ENCODE results near the gene NKX1-2.
"Not testable (repeated sequence)": the region's sequence is repeated elsewhere in the genome, so short reads cannot be mapped to it uniquely, and the experiment has no call there.

The NKX1-2 gene

GRCh38 chr10:124451276-124451675, 1.4 kb upstream of the NKX1-2 start:
- no peak for DNase-seq (ENCODE audit: low spot score)

- DNase-seq (ENCODE audit: low spot score): no peak
Observed at GRCh38 chr10:124450783-124451057, 885 bp upstream of the NKX1-2 start.

GRCh38 chr10:124449170-124450011, 444 bp downstream of the NKX1-2 start:
- no peak for DNase-seq (ENCODE audit: low spot score)

DNA sequence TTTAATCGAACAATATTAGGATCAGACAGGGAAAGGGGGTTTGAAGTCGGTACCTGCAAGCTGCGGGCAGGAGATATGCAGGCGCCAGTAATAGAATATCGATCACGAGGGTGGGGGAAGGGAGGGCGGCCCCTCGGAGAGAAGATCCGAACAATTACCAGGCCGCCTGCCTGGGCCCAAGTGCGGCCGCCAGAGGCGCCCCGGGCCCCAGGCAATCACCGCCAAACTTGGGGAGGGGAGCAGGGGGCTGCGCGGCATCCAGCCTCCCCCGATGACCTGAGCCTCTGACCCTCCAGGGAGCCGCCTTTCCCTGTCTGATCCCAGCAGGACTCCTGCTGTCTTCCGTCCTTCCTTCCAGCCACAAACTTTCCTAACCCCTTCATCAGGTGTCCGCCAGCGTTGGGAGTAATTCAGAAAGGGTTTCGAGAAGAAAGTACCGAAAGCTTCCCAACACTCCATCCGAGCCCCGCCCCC, 1.1 kb downstream of the NKX1-2 start:
- no peak for DNase-seq (ENCODE audit: low spot score)

- DNase-seq (ENCODE audit: low spot score): no peak
Observed at GRCh38 chr10:124447751-124448466, 1.9 kb downstream of the NKX1-2 start.

DNA sequence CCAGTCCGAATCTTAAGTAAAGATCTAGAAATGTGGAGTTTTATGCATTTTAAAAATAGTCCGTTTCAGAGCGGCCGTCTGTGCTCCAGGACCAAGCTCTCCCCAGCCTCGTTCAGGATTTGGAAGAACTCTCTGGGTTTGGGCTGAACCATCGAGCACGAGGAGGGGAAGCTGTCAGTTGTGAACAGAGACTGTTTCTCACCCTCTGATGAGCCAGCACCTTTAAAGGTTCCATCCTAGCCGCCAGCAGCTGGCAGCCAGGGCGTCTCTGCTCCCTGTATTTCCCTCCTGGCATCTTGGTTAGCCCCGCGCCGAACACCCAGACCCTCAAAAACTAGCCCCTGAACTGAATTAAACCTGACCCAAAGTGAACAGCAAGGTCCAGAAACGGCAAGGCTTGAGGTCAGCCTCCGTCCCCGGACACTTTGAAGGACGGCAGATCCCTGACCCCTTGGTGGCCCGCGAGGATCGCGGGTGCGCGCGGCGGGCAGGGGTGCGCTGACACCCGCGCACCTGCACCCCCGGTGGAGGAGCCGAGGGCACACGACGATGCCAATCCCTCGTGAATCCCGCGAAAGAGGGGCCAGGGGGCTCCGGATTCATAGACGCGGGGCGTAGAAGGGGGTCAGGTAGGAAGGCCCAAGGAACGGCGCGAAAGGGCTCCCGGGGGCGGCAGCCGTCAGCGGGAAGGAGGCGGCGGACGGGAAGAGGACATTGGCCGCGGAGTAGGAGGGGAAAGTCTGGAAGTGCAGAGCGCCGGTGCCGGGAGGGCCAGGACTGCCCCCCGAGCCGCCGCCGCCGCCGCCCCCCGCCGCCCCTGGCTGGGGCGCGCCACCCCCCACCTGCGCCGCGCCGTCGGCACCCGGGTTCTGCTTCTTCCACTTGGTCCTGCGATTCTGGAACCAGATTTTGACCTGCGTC, 2.7 kb downstream of the NKX1-2 start:
- DNase-seq (ENCODE audit: low spot score): no peak

GRCh38 chr10:124441694-124442093, 8.1 kb downstream of the NKX1-2 start:
- not testable (repeated sequence) for DNase-seq (ENCODE audit: low spot score)

DNA sequence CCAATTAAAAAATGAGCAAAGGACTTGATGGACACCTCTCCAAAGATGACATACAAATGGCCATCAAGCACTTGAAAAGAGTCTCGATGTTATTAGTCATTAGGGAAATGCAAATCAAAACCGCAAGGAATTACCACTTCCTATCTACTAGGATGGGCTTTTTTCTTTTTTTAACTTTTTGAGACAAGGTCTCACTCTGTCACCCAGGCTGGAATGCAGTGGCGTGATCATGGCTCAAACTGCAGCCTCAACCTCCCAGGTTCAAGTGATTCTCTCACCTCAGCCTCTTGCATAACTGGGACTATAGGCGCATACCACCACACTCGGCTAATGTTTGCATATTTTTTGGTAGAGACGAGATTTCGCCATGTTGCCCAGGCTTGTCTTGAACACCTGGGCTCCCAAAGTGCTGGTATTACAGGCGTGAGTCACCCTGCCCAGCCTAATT, 13.6 kb downstream of the NKX1-2 start:
- DNase-seq (ENCODE audit: low spot score): no peak

GRCh38 chr10:124435683-124436082, 14.2 kb downstream of the NKX1-2 start:
- not testable (repeated sequence) for DNase-seq (ENCODE audit: low spot score)

DNA sequence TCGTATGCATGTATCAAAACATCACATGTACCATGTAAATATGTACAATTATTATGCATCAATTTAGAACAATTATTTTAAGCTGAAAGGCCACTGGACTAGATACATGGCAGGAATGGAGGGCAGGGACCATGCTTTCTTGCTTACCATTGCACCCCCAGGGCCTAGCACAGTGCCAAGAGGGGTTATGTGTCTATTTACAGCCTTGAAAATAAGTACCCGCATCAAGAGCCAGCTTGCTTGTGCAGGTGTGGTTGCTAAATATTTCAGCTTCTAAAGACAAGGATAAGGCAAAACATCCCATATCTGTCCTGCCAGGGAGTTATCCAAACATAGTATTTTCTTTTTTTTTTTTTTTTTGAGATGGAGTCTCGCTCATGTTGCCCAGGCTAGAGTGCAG, 16.4 kb downstream of the NKX1-2 start:
- DNase-seq (ENCODE audit: low spot score): no peak

- DNase-seq (ENCODE audit: low spot score): no peak
Observed at GRCh38 chr10:124430077-124430476, 19.8 kb downstream of the NKX1-2 start.

DNA sequence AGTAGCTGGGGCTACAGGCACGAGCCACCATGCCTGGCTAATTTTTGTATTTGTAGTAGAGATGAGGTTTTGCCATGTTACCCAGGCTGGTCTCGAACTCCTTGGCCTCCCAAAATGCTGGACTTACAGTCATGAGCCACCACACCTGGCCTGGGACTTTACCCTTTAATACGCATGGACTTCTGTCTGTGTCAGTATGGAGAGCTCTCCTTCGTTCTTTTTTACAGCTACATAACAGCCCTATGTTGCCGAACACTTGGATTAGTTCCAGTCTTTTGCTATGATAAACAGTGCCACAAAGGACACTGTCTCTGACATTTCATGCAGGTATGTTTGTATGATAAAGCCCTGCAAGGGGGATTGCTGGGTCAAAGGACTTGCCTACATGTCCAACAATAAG, 20.3 kb downstream of the NKX1-2 start:
- no peak for DNase-seq (ENCODE audit: low spot score)

DNA sequence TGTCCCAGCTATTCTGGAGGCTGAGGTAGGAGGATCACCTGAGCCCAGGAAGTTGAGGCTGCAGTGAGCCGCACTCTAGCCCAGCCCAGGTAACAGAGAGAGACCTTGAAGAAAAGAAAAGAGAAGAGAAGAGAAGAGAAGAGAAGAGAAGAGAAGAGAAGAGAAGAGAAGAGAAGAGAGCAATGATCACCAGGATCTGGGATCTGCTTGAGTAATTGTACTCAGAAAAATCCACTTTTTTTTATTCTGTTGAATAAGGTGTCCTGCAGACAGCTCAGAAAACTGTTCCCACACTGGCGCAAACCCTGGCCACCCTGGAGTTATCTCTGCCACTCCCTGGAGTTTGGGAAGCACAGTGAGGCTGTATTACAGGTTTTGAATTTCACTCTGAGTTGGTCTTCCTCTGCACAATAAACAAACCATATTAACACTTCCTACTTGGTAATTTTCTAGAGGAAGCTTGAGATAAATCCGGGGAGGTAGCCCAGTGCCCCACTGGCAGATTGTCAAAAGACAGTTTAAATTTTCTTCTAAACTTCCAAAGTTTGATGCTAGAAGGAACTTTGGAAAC, 21.5 kb downstream of the NKX1-2 start:
- DNase-seq (ENCODE audit: low spot score): no peak

GRCh38 chr10:124425227-124425962, 24.4 kb downstream of the NKX1-2 start:
- no peak for DNase-seq (ENCODE audit: low spot score)

GRCh38 chr10:124423813-124424212, 26.0 kb downstream of the NKX1-2 start:
- no peak for DNase-seq (ENCODE audit: low spot score)

DNA sequence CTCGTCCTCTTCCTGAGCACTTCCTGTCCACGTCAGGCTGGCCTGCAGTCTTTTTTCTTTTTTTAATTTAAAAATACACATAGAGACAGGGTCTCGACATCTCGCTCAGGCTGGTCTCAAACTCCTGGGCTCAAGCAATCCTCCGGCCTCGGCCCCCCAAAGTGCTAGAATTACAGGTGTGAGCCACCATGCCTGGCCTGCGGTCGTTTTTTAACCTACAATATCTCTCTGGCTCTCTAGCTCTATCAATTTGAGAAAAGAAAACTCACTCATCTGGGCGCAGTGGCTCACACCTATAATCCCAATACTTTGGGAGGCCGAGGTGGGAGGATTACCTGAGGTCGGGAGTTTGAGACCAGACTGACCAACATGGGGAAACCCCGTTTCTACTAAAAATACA, 27.1 kb downstream of the NKX1-2 start:
- DNase-seq (ENCODE audit: low spot score): no peak

DNA sequence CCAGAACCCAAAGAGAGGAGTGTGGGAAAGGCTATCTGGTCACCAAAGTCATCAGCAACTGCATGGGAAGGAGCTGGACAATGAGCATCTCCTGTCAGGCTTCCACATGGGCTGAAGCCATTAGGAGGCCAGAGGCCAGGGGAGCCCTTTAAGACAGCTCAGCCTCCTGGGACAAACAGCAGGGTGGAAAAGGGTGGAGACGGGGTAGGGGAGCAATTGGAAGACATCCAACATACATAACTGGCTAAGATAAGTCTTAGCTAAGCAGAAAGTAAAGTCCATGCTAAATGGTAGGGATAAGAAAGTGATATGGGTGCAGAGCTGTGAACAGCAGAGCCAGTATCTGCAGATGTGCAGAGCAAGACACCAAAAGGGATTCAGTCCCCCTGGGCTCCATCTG, 29.6 kb downstream of the NKX1-2 start:
- DNase-seq (ENCODE audit: low spot score): no peak

DNA sequence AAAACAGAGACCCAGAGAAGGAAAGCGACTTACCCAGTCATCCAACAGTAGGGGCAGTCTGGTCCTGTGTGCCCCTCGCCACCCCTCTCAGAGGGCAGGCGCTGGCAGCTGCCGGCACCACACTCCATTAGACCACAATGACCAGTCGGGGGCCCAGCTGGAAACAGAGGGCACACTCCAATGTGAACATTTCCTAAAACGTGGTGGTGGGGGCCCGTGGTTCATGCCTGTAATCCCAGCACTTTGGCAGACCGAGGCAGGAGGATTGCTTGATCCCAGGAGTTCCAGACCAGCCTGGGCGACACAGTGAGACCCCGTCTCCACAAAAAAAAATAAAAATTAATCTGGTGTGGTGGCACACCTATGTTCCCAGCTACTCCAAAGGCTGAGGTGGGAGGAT, 30.2 kb downstream of the NKX1-2 start:
- DNase-seq (ENCODE audit: low spot score): no peak

GRCh38 chr10:124418726-124419501, 30.9 kb downstream of the NKX1-2 start, which contains the start of gene OAT:
Gene OAT (minus strand): TSS chr10:124418923. CDS start chr10:124412171, 6,752 bp downstream.
- DNase-seq (ENCODE audit: low spot score): peak; percentile 99

Data from Ammon's horn (tissue), 1 donor.